A673 (cell line): Measurements from ENCODE around the gene NDC1. TPM values are rescaled to one million over a fixed set of nuclear protein-coding genes. Genes with fewer than 3 reads are reported as not detected.

Experiments used
- BruUV-seq: library from RNA; stranded (reverse); fragments of 400-500 nt; replicated peaks from 2 replicates; lab custom pipeline; 2021; lab: Mats Ljungman, UMichigan
- CTCF ChIA-PET: fragments of 300-600 bp; sonication (Branson Sonifier 250); formaldehyde crosslinking; loops from one replicate; lab custom pipeline; 2022; ENCODE audit warnings: antibody characterized with exemption; lab: Charles Lee
- POLR2A ChIA-PET: fragments of 300-600 bp; sonication (Branson Sonifier 250); formaldehyde crosslinking; loops from one replicate; lab custom pipeline; 2022; ENCODE audit warnings: antibody characterized with exemption; ENCODE audit not compliant: low non-redundant PET; lab: Charles Lee
- DNase-seq: peaks from one replicate; pipeline ENCODE4 v3.0.0-alpha.2; 2015; ENCODE audit warnings: low spot score
- H3K27ac ChIP-seq: fragments of 200-600 bp; sonication (generic); 2 replicates; pipeline ENCODE4 v1.5.1; 2016; ENCODE audit warnings: mixed run types, low read depth, mild to moderate bottlenecking, mixed read lengths, antibody characterized with exemption, low read length; ENCODE audit not compliant: poor library complexity, severe bottlenecking
- H3K27me3 ChIP-seq: fragments of 200-600 bp; sonication (generic); replicated peaks from 2 replicates; pipeline ENCODE4 v1.6.1; 2017; ENCODE audit warnings: mixed run types, low read depth, mild to moderate bottlenecking, mixed read lengths, antibody characterized with exemption, low read length; ENCODE audit not compliant: insufficient read depth, poor library complexity
- H3K36me3 ChIP-seq: fragments of 200-600 bp; sonication (generic); 2 replicates; pipeline ENCODE4 v1.6.1; 2016; ENCODE audit warnings: mixed run types, mild to moderate bottlenecking, mixed read lengths, antibody characterized with exemption, low read length; ENCODE audit not compliant: insufficient read depth, poor library complexity, severe bottlenecking
- H3K4me1 ChIP-seq: fragments of 200-600 bp; sonication (generic); 2 replicates; pipeline ENCODE4 v1.6.1; 2017; ENCODE audit warnings: mixed run types, mild to moderate bottlenecking, mixed read lengths, antibody characterized with exemption, low read length; ENCODE audit not compliant: insufficient read depth, poor library complexity, severe bottlenecking
- H3K4me3 ChIP-seq: fragments of 200-600 bp; sonication (generic); 2 replicates; pipeline ENCODE4 v1.5.1; 2016; ENCODE audit warnings: low read depth, mixed run types, mild to moderate bottlenecking, mixed read lengths, low read length; ENCODE audit not compliant: poor library complexity, severe bottlenecking
- H3K9me3 ChIP-seq: fragments of 200-600 bp; sonication (generic); 2 replicates; pipeline ENCODE4 v1.6.1; 2016; ENCODE audit warnings: mixed run types, low read depth, mild to moderate bottlenecking, mixed read lengths, antibody characterized with exemption, low read length; ENCODE audit not compliant: poor library complexity, severe bottlenecking
- EZH2 ChIP-seq: fragments of 200-600 bp; sonication (generic); IDR thresholded peaks from 2 replicates; pipeline ENCODE4 v1.6.1; 2017; ENCODE audit warnings: borderline replicate concordance, low read depth, mild to moderate bottlenecking, mixed read lengths, antibody characterized with exemption, low read length; ENCODE audit not compliant: poor library complexity, severe bottlenecking
- intact Hi-C: fragments of 100-400 bp; cut with micrococcal nuclease; formaldehyde crosslinking; loops from one replicate; pipeline ENCODE4 v1.10.0; 2022; ENCODE audit not compliant: unreplicated experiment
- total RNA-seq: library from RNA; stranded (reverse); gene quantifications from 2 replicates; pipeline ENCODE4 v1.2.3, GENCODE V29; 2021
- TF ChIP-seq, protein P1 (sequence below): fragments of 300-800, 200-600 bp; sonication (generic); conservative IDR thresholded peaks from 2 replicates; pipeline ENCODE4 v1.5.1; 2017; ENCODE audit warnings: low read depth, mild to moderate bottlenecking, antibody characterized with exemption, low read length, moderate library complexity, mixed read lengths

Gene NDC1
- total RNA-seq, 1 experiment from 2014 or later = 26.6 TPM

DNA sequence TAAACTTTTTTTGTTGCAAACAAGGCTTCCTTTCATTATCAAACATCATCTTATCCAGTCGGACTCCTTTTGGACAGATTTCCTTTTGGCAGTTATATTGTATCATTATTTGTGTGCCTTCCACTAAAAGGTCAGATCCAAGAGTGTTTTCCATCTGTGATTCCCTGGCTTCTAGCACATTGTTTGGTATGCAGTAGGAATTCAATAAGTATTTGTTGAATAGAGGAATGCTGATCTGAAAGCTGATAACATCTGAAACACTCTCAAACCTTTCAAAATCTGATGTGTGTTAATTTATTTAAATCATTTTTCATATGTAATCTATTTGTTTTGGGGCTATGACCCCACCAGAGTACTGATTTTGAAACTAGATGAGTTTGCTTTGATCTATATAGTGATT is 39.0 kb downstream of the NDC1 start:
- CTCF ChIA-PET = no interaction called here
- H3K27ac ChIP-seq = no peak overlapping the region
- BruUV-seq = no TSS peak
- DNase-seq = no peak
- no peak for TF ChIP-seq EZH2
- TF ChIP-seq, protein P1, sequence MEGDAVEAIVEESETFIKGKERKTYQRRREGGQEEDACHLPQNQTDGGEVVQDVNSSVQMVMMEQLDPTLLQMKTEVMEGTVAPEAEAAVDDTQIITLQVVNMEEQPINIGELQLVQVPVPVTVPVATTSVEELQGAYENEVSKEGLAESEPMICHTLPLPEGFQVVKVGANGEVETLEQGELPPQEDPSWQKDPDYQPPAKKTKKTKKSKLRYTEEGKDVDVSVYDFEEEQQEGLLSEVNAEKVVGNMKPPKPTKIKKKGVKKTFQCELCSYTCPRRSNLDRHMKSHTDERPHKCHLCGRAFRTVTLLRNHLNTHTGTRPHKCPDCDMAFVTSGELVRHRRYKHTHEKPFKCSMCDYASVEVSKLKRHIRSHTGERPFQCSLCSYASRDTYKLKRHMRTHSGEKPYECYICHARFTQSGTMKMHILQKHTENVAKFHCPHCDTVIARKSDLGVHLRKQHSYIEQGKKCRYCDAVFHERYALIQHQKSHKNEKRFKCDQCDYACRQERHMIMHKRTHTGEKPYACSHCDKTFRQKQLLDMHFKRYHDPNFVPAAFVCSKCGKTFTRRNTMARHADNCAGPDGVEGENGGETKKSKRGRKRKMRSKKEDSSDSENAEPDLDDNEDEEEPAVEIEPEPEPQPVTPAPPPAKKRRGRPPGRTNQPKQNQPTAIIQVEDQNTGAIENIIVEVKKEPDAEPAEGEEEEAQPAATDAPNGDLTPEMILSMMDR = no peak
- no peak overlapping the region for H3K4me3 ChIP-seq
- H3K9me3 ChIP-seq = no peaks in the 10 kb centered on the region
- H3K27me3 ChIP-seq = no peaks in the 10 kb centered on the region
- intact Hi-C loops = no loop called here
- peaks cover 5% of the 10 kb centered on the region for H3K36me3 ChIP-seq
- POLR2A ChIA-PET = interaction anchor here (0.6 kb wide), 1 partner anchor 250 kb away, joined by 3 read pairs; no protein-coding TSS in a partner anchor
- H3K4me1 ChIP-seq = no peaks in the 10 kb centered on the region

DNA sequence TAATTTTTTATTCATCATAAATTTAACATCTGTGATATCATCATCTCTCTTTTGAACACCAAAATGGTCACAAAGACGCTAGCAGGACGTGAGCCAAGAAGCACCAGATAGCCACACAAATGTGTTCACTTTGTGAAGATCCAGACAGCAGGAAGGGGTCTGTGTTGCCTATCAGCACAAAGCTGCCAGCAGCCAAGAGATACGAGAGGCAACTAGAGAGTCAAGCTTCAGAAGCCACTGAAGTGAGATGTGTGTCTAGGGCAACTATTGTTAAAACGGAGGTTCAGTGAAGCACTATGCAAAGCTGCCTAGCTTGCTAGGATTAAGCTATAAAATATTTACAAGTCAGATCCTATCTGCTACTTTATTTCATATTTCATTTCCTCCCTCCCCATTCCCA is 45.3 kb downstream of the NDC1 start:
- no peak for DNase-seq
- Histone ChIP-seq H3K4me1 (no peaks in the 10 kb centered on the region), H3K27me3 (no peaks in the 10 kb centered on the region), H3K4me3 (no peak overlapping the region), H3K9me3 (no peaks in the 10 kb centered on the region), H3K27ac (no peak overlapping the region), H3K36me3 (peaks cover 5% of the 10 kb centered on the region)
- BruUV-seq = no TSS peak
- intact Hi-C loops = no loop called here
- TF ChIP-seq EZH2 = no peak
- TF ChIP-seq, protein P1 = no peak
- CTCF ChIA-PET = no interaction called here
- POLR2A ChIA-PET = no interaction called here

DNA sequence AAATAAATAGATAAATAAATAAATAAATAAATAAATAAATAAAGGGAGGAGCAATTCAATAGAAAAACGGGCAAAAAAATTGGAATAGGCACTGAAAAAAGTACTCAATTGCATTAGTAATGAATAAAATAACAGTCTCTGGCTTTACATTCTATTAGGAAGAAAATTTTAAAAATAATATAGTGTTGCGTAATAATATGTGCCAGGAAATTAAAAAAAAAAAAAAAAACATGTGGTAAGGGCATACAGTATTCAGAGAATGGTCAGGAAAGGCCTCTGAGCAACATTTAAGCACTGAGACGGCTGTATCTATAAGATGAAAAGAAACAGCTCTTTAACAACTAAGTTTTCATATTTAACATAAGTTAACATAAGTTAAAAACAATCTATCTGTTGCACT is 50.4 kb downstream of the NDC1 start:
- Histone ChIP-seq H3K4me1 (no peaks in the 10 kb centered on the region), H3K4me3 (no peak overlapping the region), H3K9me3 (no peaks in the 10 kb centered on the region), H3K27me3 (no peaks in the 10 kb centered on the region), H3K36me3 (peaks cover 10% of the 10 kb centered on the region), H3K27ac (no peak overlapping the region)
- intact Hi-C loops = no loop called here
- TF ChIP-seq, protein P1 = no peak
- TF ChIP-seq EZH2 = no peak
- DNase-seq = no peak
- BruUV-seq = no TSS peak
- CTCF ChIA-PET = no interaction called here
- POLR2A ChIA-PET = interaction anchor here (0.6 kb wide), 1 partner anchor 18 kb away, joined by 3 read pairs; no protein-coding TSS in a partner anchor
